Fibroblast of lung (primary cell): ENCODE results near the gene GPR22. TPM values are rescaled to one million over a fixed set of nuclear protein-coding genes. Genes with fewer than 3 reads are reported as not detected.

ENCODE experiments used
- DNase-seq, 2 donors: peaks; one replicate each; pipeline versions ENCODE4 v3.0.0 to v3.0.0-alpha.2; 2010; ENCODE audit warnings: low read depth in 2 of 2
- H2AFZ ChIP-seq: 2 replicates; pipeline ENCODE4 v1.5.1; 2012; ENCODE audit warnings: low read length, control low read depth, inconsistent platforms
- H3K27ac ChIP-seq: 2 replicates; pipeline ENCODE4 v1.5.1; 2011; ENCODE audit warnings: low read length, control low read depth; ENCODE audit not compliant: insufficient read depth
- H3K27me3 ChIP-seq: 2 replicates; pipeline ENCODE4 v1.5.1; 2011; ENCODE audit warnings: mild to moderate bottlenecking, low read length; ENCODE audit not compliant: control insufficient read depth, insufficient read depth
- H3K36me3 ChIP-seq: 2 replicates; pipeline ENCODE4 v1.5.1; 2011; ENCODE audit warnings: low read length; ENCODE audit not compliant: control insufficient read depth, insufficient read depth
- H3K4me1 ChIP-seq: 2 replicates; pipeline ENCODE4 v1.5.1; 2011; ENCODE audit warnings: low read length; ENCODE audit not compliant: control insufficient read depth, insufficient read depth; ENCODE audit errors: extremely low read depth
- H3K4me2 ChIP-seq: 2 replicates; pipeline ENCODE4 v1.5.1; 2011; ENCODE audit warnings: low read length, control low read depth; ENCODE audit not compliant: insufficient read depth; ENCODE audit errors: extremely low read depth
- H3K4me3 ChIP-seq, 4 experiments: fragments of 200-600 bp in 1 of 4; sonication (generic) in 1 of 4; replicated peaks in 1 of 4; 2 replicates each; pipeline ENCODE4 v1.5.1; 2011 to 2016; ENCODE audit warnings: low read length in 4 of 4, low read depth in 3 of 4, mild to moderate bottlenecking in 3 of 4, control low read depth in 2 of 4, inconsistent platforms in 1 of 4, mixed read lengths in 1 of 4; ENCODE audit not compliant: insufficient read depth in 1 of 4; ENCODE audit errors: control extremely low read depth in 1 of 4
- H3K79me2 ChIP-seq: 2 replicates; pipeline ENCODE4 v1.5.1; 2012; ENCODE audit warnings: mild to moderate bottlenecking, low read length, inconsistent platforms; ENCODE audit not compliant: control insufficient read depth, insufficient read depth
- H3K9ac ChIP-seq: 2 replicates; pipeline ENCODE4 v1.5.1; 2011; ENCODE audit warnings: mild to moderate bottlenecking, low read length, control low read depth; ENCODE audit not compliant: insufficient read depth
- H3K9me3 ChIP-seq: 2 replicates; pipeline ENCODE4 v1.5.1; 2012; ENCODE audit warnings: low read depth, low read length; ENCODE audit not compliant: control insufficient read depth, insufficient read depth
- H4K20me1 ChIP-seq: 2 replicates; pipeline ENCODE4 v1.5.1; 2011; ENCODE audit warnings: low read length; ENCODE audit not compliant: control insufficient read depth, insufficient read depth; ENCODE audit errors: extremely low read depth
- EZH2 ChIP-seq: IDR thresholded peaks from 2 replicates; pipeline ENCODE4 v1.5.1; 2012; ENCODE audit warnings: low read length, control low read depth, mild to moderate bottlenecking; ENCODE audit errors: missing control alignments
- polyA plus RNA-seq, 2 donors: library from polyadenylated mRNA; depleted of rRNA in 1 of 2; stranded (reverse) in 1 of 2; unstranded in 1 of 2; fragments of >200 nt; gene quantifications; 2 replicates each; pipeline ENCODE4 v1.2.1, GENCODE V29; 2011 to 2012; ENCODE audit warnings: missing spikeins in 1 of 2
- total RNA-seq: library from RNA; depleted of rRNA; stranded (reverse); fragments of >200 nt; gene quantifications from 2 replicates; pipeline ENCODE4 v1.2.1, GENCODE V29; 2014
- TF ChIP-seq, protein P1 (sequence below), 2 donors: IDR thresholded peaks in 1 of 2; conservative IDR thresholded peaks in 1 of 2; 1 replicate in 1 of 2; 2 replicates in 1 of 2; pipeline ENCODE4 v1.5.1; 2011 to 2012; ENCODE audit warnings: low read length in 2 of 2, control low read depth in 1 of 2, inconsistent platforms in 1 of 2, low read depth in 1 of 2, mild to moderate bottlenecking in 1 of 2

Gene GPR22
- total and polyA plus RNA-seq, 2 donors (not counting 1 experiment from before 2014, with no cell fraction given): not detected

DNA sequence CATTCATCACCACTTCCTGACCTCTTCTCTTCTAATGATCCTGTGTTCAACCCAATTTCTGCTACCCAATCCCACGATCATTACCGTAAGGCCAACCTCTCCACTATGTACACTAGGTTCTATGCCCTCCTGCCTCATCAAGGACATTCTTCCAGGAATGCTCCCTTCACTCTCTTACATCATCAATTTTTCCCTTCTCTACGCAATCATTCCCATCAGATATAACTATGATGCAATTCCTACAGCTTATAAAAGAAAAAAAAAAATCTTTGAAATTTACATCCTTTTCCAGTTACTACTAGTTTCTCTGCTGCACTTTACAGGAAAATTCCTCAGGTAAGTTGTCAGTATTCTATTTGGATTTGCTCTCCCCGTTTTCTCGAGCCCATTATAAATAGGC, 30.8 kb upstream of the GPR22 start:
- Histone ChIP-seq H3K36me3 (no peaks in the 10 kb centered on the region), H4K20me1 (no peaks in the 10 kb centered on the region), H3K27me3 (no peaks in the 10 kb centered on the region), H3K79me2 (no peaks in the 10 kb centered on the region), H3K27ac (no peak overlapping the region), H3K9me3 (no peaks in the 10 kb centered on the region), H3K4me2 (no peak overlapping the region), H3K4me3 (no peak overlapping the region), H3K4me1 (no peaks in the 10 kb centered on the region), H3K9ac (no peak overlapping the region), H2AFZ (no peak overlapping the region)
- DNase-seq: peak in 1 of 2 donors; percentile 12
- TF ChIP-seq, protein P1, sequence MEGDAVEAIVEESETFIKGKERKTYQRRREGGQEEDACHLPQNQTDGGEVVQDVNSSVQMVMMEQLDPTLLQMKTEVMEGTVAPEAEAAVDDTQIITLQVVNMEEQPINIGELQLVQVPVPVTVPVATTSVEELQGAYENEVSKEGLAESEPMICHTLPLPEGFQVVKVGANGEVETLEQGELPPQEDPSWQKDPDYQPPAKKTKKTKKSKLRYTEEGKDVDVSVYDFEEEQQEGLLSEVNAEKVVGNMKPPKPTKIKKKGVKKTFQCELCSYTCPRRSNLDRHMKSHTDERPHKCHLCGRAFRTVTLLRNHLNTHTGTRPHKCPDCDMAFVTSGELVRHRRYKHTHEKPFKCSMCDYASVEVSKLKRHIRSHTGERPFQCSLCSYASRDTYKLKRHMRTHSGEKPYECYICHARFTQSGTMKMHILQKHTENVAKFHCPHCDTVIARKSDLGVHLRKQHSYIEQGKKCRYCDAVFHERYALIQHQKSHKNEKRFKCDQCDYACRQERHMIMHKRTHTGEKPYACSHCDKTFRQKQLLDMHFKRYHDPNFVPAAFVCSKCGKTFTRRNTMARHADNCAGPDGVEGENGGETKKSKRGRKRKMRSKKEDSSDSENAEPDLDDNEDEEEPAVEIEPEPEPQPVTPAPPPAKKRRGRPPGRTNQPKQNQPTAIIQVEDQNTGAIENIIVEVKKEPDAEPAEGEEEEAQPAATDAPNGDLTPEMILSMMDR (conservative IDR thresholded peaks at IDR 0.05 in 1 of 2, IDR thresholded peaks at IDR 0.05 in 1 of 2; ENCODE audit: low read depth in 1 of 2, low read length in 2 of 2): no peak
- no peak for TF ChIP-seq EZH2

DNA sequence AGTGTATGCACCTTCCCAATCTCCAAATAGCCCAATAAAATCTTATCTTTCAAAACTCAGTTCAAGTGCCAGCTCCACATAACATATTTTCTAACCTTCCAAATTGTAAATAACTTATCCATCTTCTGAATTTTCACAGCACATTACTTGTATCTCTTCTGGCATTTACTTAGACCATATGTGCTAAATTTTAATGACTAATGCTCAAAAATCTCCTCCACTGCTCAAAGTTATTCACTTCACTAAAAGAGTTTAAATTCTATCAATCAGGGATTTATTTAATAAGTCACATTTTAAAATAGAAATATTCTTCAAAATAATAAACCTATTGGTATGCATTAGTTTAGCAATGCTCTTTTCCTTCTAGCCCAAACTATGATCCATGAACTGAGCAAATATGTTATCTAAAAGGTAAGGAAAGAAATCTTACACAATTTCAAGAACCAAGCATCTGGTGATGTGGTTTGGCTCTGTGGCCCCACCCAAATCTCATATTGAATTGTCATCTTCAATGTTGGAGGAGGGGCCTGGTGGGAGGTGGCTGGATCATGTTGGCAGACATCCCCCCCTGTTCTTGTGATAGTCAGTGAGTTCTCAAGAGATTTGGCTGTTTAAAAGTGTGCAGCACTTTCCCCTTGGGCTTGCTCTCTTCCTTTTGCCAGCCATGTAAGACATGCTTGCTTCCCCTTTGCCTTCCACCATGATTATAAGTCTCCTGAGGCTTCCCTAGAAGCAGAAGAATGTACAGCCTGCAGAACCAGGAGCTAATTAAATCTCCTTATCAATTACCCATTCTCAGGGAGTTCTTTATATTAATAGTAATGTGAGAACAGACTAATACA, 28.1 kb upstream of the GPR22 start:
- Histone ChIP-seq H3K27me3 (no peaks in the 10 kb centered on the region), H3K27ac (no peak overlapping the region)
- peak in 1 of 2 donors; percentile 38 for DNase-seq

DNA sequence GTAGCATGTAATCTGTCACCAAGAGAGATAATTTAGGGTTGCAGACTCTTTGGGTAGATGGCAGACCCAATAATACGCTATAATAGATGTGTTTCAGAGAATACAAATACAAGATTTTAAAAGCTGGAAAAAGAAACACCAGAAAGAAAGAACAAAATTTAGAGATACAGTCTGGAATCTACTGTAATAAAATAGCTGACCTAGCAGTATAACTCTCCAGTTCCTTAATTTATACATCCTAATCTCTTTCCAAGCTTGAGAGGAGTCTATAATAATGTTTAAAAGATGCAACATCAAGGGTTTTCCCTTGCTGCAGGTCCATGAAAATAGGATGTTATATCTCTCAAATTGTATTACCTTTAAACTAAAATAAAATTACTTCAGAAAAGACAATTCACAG, 27.2 kb upstream of the GPR22 start:
- Histone ChIP-seq H2AFZ (no peak overlapping the region), H3K79me2 (no peaks in the 10 kb centered on the region)

More for the DNA sequence above, 28.1 kb upstream of the GPR22 start:
- no peaks in the 10 kb centered on the region for H3K79me2 ChIP-seq
- no peak overlapping the region for H3K4me2 ChIP-seq
- no peaks in the 10 kb centered on the region for H3K9me3 ChIP-seq
- no peak overlapping the region for H2AFZ ChIP-seq
- H3K9ac ChIP-seq: no peak overlapping the region
- H4K20me1 ChIP-seq: no peaks in the 10 kb centered on the region
- H3K36me3 ChIP-seq: no peaks in the 10 kb centered on the region
- TF ChIP-seq, protein P1 (conservative IDR thresholded peaks at IDR 0.05 in 1 of 2, IDR thresholded peaks at IDR 0.05 in 1 of 2; ENCODE audit: low read depth in 1 of 2, low read length in 2 of 2): no peak
- no peak for TF ChIP-seq EZH2
- no peak overlapping the region for H3K4me3 ChIP-seq
- peaks cover 3% of the 10 kb centered on the region for H3K4me1 ChIP-seq

More for the DNA sequence above, 27.2 kb upstream of the GPR22 start:
- Histone ChIP-seq H3K4me2 (no peak overlapping the region), H3K27me3 (no peaks in the 10 kb centered on the region), H3K4me3 (no peak overlapping the region), H3K36me3 (no peaks in the 10 kb centered on the region), H3K9ac (no peak overlapping the region), H3K4me1 (peaks cover 5% of the 10 kb centered on the region), H3K9me3 (no peaks in the 10 kb centered on the region), H3K27ac (no peak overlapping the region), H4K20me1 (no peaks in the 10 kb centered on the region)
- DNase-seq: no peak
- no peak for TF ChIP-seq EZH2
- TF ChIP-seq, protein P1 (conservative IDR thresholded peaks at IDR 0.05 in 1 of 2, IDR thresholded peaks at IDR 0.05 in 1 of 2; ENCODE audit: low read depth in 1 of 2, low read length in 2 of 2): no peak
